ENCODE measurements around the gene NR2C2.
A peak's percentile ranks its signal among the peaks of the same experiment; 100 is the strongest.
"Not testable (repeated sequence)": the region's sequence is repeated elsewhere in the genome, so short reads cannot be mapped to it uniquely, and the experiment has no call there.

The NR2C2 gene

DNA sequence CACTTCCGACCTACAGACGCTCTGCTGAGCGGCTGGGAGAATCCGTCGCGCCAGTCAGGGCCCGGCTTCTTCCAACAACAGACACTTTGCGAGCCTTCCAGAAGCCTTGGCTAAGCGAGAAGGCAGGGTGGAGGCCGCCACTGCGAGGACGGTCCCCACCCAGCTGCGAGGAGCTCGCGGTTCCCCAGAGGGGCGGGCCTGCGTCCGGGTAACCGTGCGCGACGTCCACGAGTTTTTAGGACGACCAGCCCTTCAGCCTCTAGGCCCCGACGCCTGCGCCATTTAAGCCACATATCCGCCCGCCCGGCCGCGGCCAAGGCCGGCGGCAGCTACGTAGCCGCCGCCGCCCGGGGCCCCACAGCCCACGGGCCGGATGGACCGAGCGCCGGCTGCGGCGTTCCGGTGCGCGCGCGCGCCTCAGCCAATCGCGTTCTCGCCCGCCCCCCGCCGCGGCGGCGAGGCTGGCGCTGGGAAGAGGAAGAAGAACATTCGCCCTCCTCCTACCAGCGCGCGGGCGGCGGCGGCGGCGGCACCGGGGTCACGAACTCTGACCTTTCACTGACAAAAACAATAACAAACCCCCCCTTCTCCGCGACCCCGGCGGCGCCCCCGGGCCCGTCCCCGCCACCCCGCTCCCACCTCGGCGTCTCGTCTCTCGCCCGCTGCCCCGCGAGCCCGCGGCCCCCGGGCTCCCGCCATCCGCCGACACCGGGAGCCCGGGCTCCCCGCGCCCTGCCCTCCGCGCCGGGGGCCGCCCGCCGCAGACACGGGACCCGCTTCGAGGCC is at the start of gene NR2C2:
NR2C2 (plus strand) TSS at position 484 of the 786 bp plus-strand sequence. CDS start 56,332 bp downstream, outside the sequence.
- TF ChIP-seq ZNF274 (IDR thresholded peaks at IDR 0.05; ENCODE audit: low read depth, low read length): no peak
- peak within 1 kb of the TSS; percentile 89 for H3K4me3 ChIP-seq (ENCODE audit: low read length)

DNA sequence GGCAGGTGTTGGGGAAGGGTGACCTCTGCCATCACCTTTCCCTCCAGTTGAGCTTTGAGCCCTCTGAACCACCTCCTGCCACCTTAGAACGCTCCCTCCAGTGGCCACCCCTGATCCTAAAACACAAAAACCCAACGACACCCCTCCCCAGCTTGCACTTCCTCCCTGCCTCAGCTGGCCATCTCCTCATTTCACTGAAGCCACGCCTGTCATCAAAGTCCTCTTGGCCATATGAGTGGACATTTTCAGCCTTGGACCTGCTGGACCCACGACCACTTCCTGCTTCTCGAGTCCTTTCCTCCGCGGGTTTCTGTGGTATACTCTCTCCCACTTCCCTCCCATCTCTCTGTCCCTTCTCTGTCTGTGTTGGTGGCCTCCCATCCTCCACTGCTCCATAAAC is 48.5 kb upstream of the NR2C2 start:
- no peak overlapping the region for H3K4me3 ChIP-seq (ENCODE audit: low read length)
- no peak for TF ChIP-seq ZNF274 (IDR thresholded peaks at IDR 0.05; ENCODE audit: low read depth, low read length)

DNA sequence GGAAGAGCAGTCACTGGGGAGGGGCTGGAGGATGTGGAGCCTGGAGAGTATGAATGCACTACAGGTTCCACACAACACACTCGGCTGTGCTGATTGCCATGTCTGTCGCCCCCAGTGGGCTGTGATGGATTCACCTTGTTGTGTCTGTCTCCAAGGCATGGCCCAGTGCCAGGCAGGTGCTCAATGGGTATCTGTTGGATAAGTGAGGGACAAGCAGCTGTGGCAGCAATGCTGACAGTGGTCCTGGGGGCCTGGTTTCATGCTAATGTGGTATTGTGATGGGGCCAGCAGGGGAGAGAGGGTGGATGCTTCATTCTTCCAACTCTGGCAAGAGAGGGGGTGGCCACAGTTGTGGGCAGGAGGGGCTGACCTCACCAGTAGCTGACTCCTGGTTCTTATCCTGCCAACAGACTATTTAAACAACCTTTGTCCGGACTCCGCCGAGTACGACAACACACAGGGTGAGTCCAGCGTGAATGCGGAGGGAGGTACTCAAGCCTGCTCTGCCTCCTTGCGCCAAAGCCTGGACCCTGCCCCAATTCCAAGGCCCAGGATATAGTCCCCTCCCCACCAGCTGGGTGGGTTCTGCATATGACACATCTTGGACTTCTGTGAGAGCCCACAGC is 47.3 kb upstream of the NR2C2 start:
- TF ChIP-seq ZNF274 (IDR thresholded peaks at IDR 0.05; ENCODE audit: low read depth, low read length): no peak
- H3K4me3 ChIP-seq (ENCODE audit: low read length): no peak overlapping the region

DNA sequence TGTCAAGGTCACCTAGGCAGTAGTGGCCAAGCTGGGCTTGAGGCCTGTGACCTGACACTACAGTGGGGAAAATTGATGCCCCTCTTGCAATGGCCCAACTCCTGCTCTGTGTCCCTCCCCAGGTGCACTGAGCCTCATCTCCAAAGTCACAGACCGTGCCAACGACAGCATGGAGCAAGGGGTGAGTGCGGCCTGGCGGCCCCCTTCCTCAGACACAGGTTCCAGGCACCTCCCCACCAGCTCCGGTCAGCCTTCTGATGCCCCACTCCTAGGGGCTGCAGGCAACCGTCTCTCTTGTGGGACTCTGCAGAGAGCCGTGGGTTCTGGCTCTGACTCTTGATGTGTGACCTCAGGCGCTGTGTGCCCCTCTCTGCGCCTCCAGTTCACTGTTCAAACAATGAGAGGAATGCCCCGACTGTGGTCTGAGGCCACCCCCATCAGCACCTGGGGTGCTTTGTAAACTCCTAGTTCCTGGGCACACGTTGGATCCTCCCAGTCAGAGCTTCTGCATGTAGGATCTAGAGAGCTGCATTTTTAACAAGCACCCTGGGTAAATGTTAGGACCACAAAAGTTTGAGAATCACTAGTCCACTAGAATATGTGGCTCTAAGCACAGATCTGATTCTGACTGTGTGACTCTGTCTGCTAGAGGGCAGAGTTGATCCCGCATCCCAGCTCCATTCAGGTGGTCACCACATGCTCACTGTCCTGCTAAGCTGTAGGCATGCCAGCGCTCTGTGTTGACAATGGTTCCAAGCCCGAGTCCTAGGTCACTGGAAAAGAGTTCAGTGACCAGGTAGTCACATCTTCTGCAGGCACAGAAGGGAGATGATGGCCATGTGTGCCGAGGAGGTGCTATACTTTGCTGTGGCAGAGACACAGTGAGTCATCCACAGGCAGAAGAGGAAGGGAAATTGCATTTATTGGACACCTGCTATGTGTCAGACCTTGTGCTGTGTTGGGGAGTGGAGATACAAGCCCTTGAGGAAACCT is 46.2 kb upstream of the NR2C2 start:
- TF ChIP-seq ZNF274 (IDR thresholded peaks at IDR 0.05; ENCODE audit: low read depth, low read length): no peak
- H3K4me3 ChIP-seq (ENCODE audit: low read length): no peak overlapping the region

DNA sequence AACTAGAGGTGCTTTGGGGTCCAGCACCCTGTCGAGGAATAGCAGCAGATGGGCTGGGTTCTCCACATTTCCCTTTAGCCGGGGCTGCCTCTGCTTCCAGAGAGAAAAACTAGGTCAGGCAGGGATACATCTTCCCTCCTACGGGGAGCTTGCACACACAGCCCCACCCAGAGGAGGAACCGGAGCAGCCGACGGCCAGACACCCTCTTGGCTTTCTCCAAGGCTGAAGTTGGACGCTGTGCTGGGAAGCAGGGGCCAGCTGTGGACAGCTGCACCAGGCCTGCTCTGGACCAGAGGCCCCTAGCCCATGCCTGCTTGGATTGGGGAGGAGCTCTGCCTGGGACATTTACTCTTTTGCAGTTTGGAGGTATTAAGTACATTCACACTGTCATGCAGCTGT is 44.7 kb upstream of the NR2C2 start:
- no peak for TF ChIP-seq ZNF274 (IDR thresholded peaks at IDR 0.05; ENCODE audit: low read depth, low read length)
- no peak overlapping the region for H3K4me3 ChIP-seq (ENCODE audit: low read length)

DNA sequence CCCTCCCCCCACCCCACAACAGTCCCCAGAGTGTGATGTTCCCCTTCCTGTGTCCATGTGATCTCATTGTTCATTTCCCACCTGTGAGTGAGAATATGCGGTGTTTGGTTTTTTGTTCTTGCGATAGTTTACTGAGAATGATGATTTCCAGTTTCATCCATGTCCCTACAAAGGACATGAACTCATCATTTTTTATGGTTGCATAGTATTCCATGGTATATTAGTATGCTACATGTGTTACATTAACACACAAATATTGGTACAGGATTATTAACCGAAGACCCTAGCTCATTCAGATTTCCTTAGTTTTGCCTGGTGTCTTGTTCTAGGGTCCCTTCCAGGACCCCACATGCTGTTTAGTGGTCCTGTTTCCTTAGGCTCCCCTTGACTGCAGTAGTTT is 43.9 kb upstream of the NR2C2 start:
- not testable (repeated sequence) for H3K4me3 ChIP-seq (ENCODE audit: low read length)

DNA sequence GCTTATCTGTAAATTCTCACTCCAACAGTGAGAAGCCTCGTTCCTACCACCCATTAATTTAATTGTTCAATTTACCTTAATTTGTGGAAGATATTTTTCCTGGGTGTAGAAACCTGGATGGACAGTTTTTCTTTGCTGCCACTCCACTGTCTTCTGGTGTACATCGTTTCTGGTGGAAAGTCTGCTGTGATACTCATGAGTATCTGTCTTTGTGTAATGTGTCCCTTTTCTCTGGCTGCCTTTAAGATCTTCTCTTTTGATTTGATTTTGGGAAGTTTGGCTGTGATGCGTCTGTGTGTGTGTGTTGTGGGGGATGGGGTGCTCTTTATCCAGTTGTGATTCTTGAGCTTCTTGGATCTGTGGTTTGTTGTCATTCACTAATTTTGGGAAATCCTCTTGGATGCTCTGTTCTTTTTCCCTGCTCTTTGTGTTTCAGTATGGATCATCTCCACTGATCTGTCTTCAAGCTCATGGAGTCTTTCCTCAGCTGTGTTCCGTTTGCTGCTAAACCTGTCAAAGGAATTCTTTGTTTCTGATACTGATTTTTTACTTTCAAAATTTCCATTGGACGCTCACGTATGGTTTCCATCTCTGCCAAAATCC is 42.2 kb upstream of the NR2C2 start:
- no peak for TF ChIP-seq ZNF274 (IDR thresholded peaks at IDR 0.05; ENCODE audit: low read depth, low read length)

DNA sequence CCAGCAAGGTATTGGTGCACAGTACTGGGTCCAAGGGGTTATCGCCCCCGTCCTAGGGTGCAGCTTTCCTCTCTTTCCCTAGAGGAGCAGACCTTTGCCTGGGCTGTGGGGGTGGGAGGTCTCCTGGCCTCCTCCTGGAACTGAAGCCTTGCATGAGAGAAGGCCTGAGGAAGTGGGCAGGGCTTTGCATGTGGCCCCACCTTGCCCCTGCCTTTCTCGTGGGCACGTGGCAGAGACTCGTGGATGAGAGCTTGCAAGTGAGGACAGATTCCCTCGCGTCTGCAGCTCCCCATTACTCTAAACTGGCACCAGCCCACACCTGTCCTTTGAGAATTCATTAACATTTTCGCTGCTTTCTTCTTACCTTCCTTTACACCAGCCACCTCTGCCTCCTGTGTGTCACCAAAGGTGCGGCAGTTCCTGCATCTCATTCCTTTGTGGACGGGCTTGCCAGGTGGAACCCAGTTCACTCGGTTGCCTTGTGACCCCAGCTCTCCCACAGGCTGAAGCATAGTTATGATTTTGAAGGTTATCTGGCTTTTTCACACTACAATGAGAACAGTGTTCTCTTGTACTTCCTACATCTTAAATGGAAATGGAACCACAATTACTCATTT is 40.9 kb upstream of the NR2C2 start:
- no peak for TF ChIP-seq ZNF274 (IDR thresholded peaks at IDR 0.05; ENCODE audit: low read depth, low read length)
- H3K4me3 ChIP-seq (ENCODE audit: low read length): no peak overlapping the region

More for the DNA sequence above, 42.2 kb upstream of the NR2C2 start:
- no peak overlapping the region for H3K4me3 ChIP-seq (ENCODE audit: low read length)

DNA sequence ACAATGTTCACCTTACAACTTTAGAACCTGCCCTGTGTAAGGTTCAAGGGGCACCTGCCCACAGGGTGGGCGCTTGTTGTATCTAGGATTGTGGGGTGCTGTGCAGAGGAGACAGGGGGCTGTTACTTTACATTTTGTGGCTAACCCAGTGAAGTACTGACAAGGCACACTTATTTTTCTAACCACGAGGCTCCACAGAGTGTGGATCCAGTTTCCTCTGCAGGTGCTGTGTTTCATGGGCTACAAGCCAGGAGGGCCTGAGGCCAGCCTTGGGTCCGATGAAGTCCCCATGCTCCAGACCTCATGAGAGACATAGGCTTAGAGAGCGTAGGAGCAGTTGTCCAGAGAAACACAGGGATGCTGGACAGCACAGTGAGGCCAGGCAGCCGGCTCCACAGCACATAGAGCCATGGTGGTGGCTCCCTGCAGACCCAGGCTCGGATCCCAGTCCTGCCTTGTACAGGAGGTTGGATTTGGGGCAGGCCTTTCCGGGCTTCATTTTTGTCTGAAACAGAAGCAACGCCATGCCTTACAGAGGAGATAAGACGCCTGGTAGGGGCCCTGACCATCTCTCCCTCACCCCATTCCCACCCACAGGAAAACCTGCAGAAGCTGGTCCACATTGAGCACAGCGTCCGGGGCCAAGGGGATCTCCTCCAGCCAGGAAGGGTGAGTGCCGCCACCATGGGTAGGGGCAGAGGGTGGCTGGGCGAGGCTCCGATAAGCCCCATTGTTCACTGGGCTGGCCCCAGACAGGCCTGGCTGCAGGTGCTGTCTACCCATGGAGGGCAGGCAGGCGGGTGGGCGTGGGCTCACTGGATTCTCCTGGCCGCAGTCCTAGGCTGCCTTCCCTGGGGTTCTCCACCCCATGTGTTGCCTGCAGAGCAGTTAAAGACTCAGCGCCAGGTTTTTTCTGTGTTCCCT is 40.1 kb upstream of the NR2C2 start:
- H3K4me3 ChIP-seq (ENCODE audit: low read length): no peak overlapping the region
- no peak for TF ChIP-seq ZNF274 (IDR thresholded peaks at IDR 0.05; ENCODE audit: low read depth, low read length)

DNA sequence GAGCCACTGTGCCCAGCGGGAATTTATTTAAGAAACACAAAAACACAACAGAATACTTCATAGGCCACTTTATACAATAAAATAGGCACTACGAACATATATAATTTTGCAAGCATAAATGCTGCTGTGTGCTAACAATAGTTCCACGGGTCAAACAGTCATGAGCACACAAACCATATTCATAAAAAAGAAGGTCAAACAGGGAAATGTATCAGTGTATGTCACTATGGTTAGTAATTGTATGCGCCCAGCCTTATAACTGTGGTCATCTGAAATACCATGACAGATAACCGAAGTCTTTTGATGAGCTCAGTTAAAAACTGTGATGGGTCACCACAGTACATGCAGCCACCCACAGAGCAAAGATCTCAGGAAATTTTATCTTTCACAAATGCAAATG is 38.1 kb upstream of the NR2C2 start:
- no peak for TF ChIP-seq ZNF274 (IDR thresholded peaks at IDR 0.05; ENCODE audit: low read depth, low read length)

DNA sequence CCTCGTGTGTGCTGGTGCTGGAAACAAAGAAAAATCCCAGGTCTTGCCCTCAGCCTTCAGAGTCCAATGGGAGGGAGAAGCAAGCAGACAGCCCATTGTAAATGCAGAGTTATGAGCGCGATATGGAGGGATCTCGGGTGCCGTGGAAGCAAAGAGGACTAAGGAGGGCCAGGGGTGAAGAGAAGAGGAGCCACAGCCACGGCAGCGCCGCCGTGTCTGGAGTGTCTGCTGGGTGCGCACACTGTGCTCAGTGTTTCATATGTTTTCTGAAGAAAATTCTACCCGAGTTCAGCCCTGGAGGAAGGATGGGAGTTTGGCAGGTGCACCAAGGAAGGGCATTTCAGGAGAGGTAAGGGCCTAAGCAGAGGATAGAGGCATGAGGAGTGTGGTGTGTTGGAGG is 35.7 kb upstream of the NR2C2 start:
- no peak overlapping the region for H3K4me3 ChIP-seq (ENCODE audit: low read length)
- TF ChIP-seq ZNF274 (IDR thresholded peaks at IDR 0.05; ENCODE audit: low read depth, low read length): no peak

More for the DNA sequence above, 38.1 kb upstream of the NR2C2 start:
- H3K4me3 ChIP-seq (ENCODE audit: low read length): no peak overlapping the region

DNA sequence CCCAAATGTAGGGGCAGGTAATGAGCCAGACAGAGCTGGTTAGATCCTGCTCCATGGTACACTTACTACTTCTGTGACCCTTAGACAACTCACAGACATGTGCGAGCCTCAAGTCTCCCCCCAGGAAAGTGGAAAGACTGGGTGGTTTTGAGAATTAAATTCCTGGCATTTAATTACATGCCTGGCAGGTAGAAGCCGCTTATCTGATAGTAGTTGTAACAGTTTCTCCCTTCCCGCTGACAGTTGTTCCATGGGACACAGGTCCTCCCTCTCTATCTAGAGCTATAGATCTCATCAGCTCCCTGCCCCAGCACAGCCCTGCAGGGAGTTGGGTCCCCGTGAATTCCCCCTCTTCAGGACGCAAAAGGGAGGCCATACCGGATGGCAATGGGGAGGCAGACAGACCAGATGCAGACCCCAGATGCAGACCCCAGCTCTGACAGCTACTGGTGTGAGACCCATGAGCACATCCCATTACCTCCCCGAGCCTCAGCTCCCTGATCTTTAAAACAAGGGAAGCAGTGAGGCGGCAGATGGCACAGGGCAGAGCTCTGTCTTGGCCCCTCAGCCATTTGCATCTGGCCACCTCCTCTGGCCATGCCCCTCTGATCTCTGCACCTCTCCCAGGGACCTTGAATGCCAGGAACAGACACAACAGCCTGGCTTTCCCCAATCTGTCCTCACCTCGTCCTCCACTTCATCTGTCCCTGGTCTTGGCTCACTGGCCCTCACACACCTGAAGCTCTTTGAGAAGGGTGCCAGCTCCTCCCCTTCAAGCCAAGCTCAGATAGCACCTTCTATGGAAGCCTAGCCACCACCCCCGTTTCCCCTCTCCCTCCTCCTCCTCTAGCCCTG is 34.1 kb upstream of the NR2C2 start:
- no peak overlapping the region for H3K4me3 ChIP-seq (ENCODE audit: low read length)
- no peak for TF ChIP-seq ZNF274 (IDR thresholded peaks at IDR 0.05; ENCODE audit: low read depth, low read length)

Measured in GM08714 (cell line).